ENCODE results near the gene RPL27A.

The RPL27A gene

GRCh38 chr11:8691601-8692000, 9.0 kb downstream of the RPL27A start:
- no peak overlapping the region for H3K4me3 ChIP-seq (ENCODE audit: low read depth, low read length)
- TF ChIP-seq, protein P1, sequence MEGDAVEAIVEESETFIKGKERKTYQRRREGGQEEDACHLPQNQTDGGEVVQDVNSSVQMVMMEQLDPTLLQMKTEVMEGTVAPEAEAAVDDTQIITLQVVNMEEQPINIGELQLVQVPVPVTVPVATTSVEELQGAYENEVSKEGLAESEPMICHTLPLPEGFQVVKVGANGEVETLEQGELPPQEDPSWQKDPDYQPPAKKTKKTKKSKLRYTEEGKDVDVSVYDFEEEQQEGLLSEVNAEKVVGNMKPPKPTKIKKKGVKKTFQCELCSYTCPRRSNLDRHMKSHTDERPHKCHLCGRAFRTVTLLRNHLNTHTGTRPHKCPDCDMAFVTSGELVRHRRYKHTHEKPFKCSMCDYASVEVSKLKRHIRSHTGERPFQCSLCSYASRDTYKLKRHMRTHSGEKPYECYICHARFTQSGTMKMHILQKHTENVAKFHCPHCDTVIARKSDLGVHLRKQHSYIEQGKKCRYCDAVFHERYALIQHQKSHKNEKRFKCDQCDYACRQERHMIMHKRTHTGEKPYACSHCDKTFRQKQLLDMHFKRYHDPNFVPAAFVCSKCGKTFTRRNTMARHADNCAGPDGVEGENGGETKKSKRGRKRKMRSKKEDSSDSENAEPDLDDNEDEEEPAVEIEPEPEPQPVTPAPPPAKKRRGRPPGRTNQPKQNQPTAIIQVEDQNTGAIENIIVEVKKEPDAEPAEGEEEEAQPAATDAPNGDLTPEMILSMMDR (IDR thresholded peaks at IDR 0.05; ENCODE audit: borderline replicate concordance, insufficient read depth, low read depth, low read length): no peak

DNA sequence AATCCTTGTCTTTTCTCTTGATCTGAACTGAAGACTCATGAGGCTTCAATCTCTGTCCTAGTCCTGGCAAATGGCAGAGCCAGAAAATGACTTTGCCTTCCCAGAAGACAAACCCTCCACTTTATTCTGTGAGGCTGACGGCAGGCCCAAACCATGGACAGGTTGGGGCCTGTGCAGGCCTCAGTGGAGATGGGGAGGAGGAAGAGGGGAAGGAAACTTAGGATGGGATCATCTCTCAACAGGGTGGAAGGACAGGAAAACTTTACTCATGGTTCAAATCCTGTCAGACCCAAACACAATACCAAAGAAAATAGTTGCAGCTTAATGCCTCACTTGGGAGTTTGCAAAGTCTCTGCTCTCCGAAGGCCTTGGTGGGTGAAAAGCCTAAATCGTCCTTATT, 9.8 kb downstream of the RPL27A start:
- TF ChIP-seq, protein P1 (IDR thresholded peaks at IDR 0.05; ENCODE audit: borderline replicate concordance, insufficient read depth, low read depth, low read length): no peak
- no peak overlapping the region for H3K4me3 ChIP-seq (ENCODE audit: low read depth, low read length)

DNA sequence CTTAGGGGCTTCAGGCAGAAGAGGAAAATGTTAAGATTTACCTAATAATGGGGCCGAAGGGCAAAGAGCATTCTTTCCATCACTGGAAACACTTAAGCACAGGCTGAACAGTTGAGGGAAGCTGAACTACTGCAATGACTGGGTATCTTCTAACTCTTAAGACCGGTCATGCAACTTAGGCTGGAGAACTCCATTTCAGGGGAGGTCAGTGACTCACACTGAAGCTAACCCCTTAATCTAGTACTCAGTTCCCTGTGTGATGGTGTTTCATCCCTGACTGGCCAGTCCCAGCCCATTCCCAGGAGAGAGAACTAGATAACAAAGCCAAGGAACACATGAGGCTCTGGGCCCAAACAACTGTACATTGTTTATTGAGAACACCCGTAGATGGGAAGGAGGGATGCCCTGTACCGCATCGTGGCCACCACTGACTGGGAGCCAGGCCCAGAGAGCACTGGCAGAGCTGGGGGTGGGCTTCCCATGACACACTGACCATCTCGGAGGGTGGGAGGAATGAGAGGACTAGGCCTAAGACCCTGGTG, 10.5 kb downstream of the RPL27A start:
- no peak overlapping the region for H3K4me3 ChIP-seq (ENCODE audit: low read depth, low read length)
- TF ChIP-seq, protein P1 (IDR thresholded peaks at IDR 0.05; ENCODE audit: borderline replicate concordance, insufficient read depth, low read depth, low read length): no peak

- no peak overlapping the region for H3K4me3 ChIP-seq (ENCODE audit: low read depth, low read length)
- TF ChIP-seq, protein P1 (IDR thresholded peaks at IDR 0.05; ENCODE audit: borderline replicate concordance, insufficient read depth, low read depth, low read length): no peak
Observed at GRCh38 chr11:8693555-8693954, 11.0 kb downstream of the RPL27A start.

- TF ChIP-seq, protein P1 (IDR thresholded peaks at IDR 0.05; ENCODE audit: borderline replicate concordance, insufficient read depth, low read depth, low read length): no peak
- no peak overlapping the region for H3K4me3 ChIP-seq (ENCODE audit: low read depth, low read length)
Observed at GRCh38 chr11:8694137-8694536, 11.5 kb downstream of the RPL27A start.

DNA sequence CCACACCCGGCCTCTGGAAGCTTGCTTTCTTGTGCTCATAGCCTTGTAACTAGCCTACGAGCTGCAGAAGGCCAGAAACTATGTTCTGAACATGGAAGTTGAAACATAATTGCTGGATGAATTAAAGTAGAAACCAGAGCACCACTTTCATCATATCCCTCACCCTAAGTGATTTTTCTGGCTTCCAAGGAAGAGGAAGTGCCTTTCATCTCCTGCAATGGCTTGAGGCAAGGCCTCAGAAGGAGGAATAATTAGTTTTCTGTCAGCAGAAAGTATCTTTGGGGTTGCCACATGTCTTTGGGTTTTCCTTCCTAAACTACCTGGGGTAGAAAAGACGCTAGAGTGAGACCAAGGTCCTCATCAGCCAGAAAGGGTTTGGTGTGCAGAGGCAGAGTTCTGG, 14.5 kb downstream of the RPL27A start:
- no peak overlapping the region for H3K4me3 ChIP-seq (ENCODE audit: low read depth, low read length)
- TF ChIP-seq, protein P1 (IDR thresholded peaks at IDR 0.05; ENCODE audit: borderline replicate concordance, insufficient read depth, low read depth, low read length): no peak

- TF ChIP-seq, protein P1 (IDR thresholded peaks at IDR 0.05; ENCODE audit: borderline replicate concordance, insufficient read depth, low read depth, low read length): no peak
- H3K4me3 ChIP-seq (ENCODE audit: low read depth, low read length): no peak overlapping the region
Observed at GRCh38 chr11:8698379-8698851, 15.8 kb downstream of the RPL27A start.
